GM21723 (cell line): ENCODE results near the gene CSF2RB.

Experiments used
- ATAC-seq: cut with Tn5 transposase; IDR thresholded peaks from one replicate; pipeline ENCODE4 v1.9.1; 2021; ENCODE audit warnings: mild to moderate bottlenecking, moderate library complexity; ENCODE audit not compliant: unreplicated experiment

CSF2RB gene

GRCh38 chr22:36934418-36935312 lies 21.2 kb downstream of the CSF2RB start:
- ATAC-seq: no peak

GRCh38 chr22:36935313-36935610 lies 21.8 kb downstream of the CSF2RB start:
- ATAC-seq: no peak

- ATAC-seq: no peak
Measured at GRCh38 chr22:36935694-36936093, 22.3 kb downstream of the CSF2RB start.

- ATAC-seq: no peak
Measured at GRCh38 chr22:36936362-36937116, 23.1 kb downstream of the CSF2RB start.

- ATAC-seq: no peak
Measured at GRCh38 chr22:36937319-36938027, 24.0 kb downstream of the CSF2RB start.

GRCh38 chr22:36938028-36938425 lies 24.6 kb downstream of the CSF2RB start:
- ATAC-seq: no peak

GRCh38 chr22:36938886-36939285 lies 25.5 kb downstream of the CSF2RB start:
- ATAC-seq: no peak

- no peak for ATAC-seq
Measured at GRCh38 chr22:36940676-36941075, 27.2 kb downstream of the CSF2RB start.

- ATAC-seq: no peak
Measured at GRCh38 chr22:36942556-36942955, 29.1 kb downstream of the CSF2RB start.

GRCh38 chr22:36946421-36947158 lies 33.2 kb downstream of the CSF2RB start:
- ATAC-seq: no peak

- no peak for ATAC-seq
Measured at GRCh38 chr22:36948273-36949225, 35.1 kb downstream of the CSF2RB start.

GRCh38 chr22:36950797-36951590 lies 37.6 kb downstream of the CSF2RB start:
- no peak for ATAC-seq

GRCh38 chr22:36951746-36952145 lies 38.3 kb downstream of the CSF2RB start:
- no peak for ATAC-seq

GRCh38 chr22:36953239-36954080 lies 40.0 kb downstream of the CSF2RB start:
- ATAC-seq: no peak

- ATAC-seq: no peak
Measured at GRCh38 chr22:36954251-36955014, 41.0 kb downstream of the CSF2RB start.

GRCh38 chr22:36955691-36956090 lies 42.3 kb downstream of the CSF2RB start:
- ATAC-seq: no peak

GRCh38 chr22:36958366-36958765 lies 44.9 kb downstream of the CSF2RB start:
- no peak for ATAC-seq
